Natural killer cell (primary cell): Measurements from ENCODE around the gene CLDN4. TPM values are rescaled to one million over a fixed set of nuclear protein-coding genes. Genes with fewer than 3 reads are reported as not detected.
"Not testable (repeated sequence)": the region's sequence is repeated elsewhere in the genome, so short reads cannot be mapped to it uniquely, and the experiment has no call there.

Experiments
- ATAC-seq, 3 donors: fragments of 150-1000 bp in 2 of 3; fragments of 200-7000 bp in 1 of 3; cut with Tn5 transposase; 1 replicate in 1 of 3; 2 replicates in 2 of 3; pipeline ENCODE4 v1.10.0; 2021; ENCODE audit warnings: mild to moderate bottlenecking in 2 of 3, moderate library complexity in 2 of 3
- DNase-seq, 2 donors: peaks; one replicate each; pipeline versions ENCODE4 v3.0.0 to v3.0.0-alpha.2; 2013 to 2021; ENCODE audit warnings: mixed read lengths in 1 of 2
- H3K27ac ChIP-seq: one replicate; pipeline ENCODE4 v1.5.1; 2013; ENCODE audit warnings: mild to moderate bottlenecking, low read length
- H3K27me3 ChIP-seq: one replicate; pipeline ENCODE4 v1.6.1; 2013; ENCODE audit warnings: low read length; ENCODE audit not compliant: control insufficient read depth, insufficient read depth
- H3K36me3 ChIP-seq: one replicate; pipeline ENCODE4 v1.6.1; 2013; ENCODE audit warnings: low read length; ENCODE audit not compliant: control insufficient read depth, insufficient read depth
- H3K4me1 ChIP-seq: one replicate; pipeline ENCODE4 v1.6.1; 2013; ENCODE audit warnings: low read length; ENCODE audit not compliant: control insufficient read depth, insufficient read depth
- H3K4me3 ChIP-seq: one replicate; pipeline ENCODE4 v1.5.1; 2013; ENCODE audit warnings: low read length
- H3K9me3 ChIP-seq: one replicate; pipeline ENCODE4 v1.6.1; 2013; ENCODE audit warnings: low read length; ENCODE audit not compliant: control insufficient read depth, insufficient read depth
- H3K27ac Mint-ChIP-seq, 2 donors: one replicate each; pipeline ENCODE4 v1.8.0; 2022; ENCODE audit warnings: mild to moderate bottlenecking in 2 of 2, mixed read lengths in 2 of 2, moderate library complexity in 1 of 2
- H3K27me3 Mint-ChIP-seq, 2 donors: one replicate each; pipeline ENCODE4 v1.8.0; 2022; ENCODE audit warnings: low read depth in 2 of 2, mixed read lengths in 2 of 2
- H3K36me3 Mint-ChIP-seq: one replicate; pipeline ENCODE4 v1.8.0; 2022; ENCODE audit warnings: mixed read lengths
- H3K4me1 Mint-ChIP-seq, 2 donors: one replicate each; pipeline ENCODE4 v1.8.0; 2022; ENCODE audit warnings: mixed read lengths in 2 of 2
- H3K4me3 Mint-ChIP-seq: one replicate; pipeline ENCODE4 v1.8.0; 2022; ENCODE audit warnings: mild to moderate bottlenecking, moderate library complexity, mixed read lengths
- H3K9me3 Mint-ChIP-seq, 2 donors: one replicate each; pipeline ENCODE4 v1.8.0; 2022; ENCODE audit warnings: mixed read lengths in 2 of 2
- CTCF ChIP-seq: fragments of 200-600 bp; IDR thresholded peaks from one replicate; pipeline ENCODE4 v1.8.0; 2022; ENCODE audit warnings: antibody characterized with exemption
- WGBS: methylation state at CpG from one replicate; pipeline ENCODE4 v1.1.7; 2013; ENCODE audit warnings: missing lambda C conversion rate; ENCODE audit not compliant: insufficient coverage; 5-methylcytosine and 5-hydroxymethylcytosine counted together
- intact Hi-C: fragments of 100-400 bp; cut with micrococcal nuclease; formaldehyde crosslinking; loops from one replicate; pipeline ENCODE4 v1.14.2; 2022
- total RNA-seq, 4 donors: library from RNA; stranded (reverse); fragments of 120-200 nt in 1 of 4; gene quantifications; one replicate each; pipeline versions ENCODE4 v1.2.3 to v1.2.4, GENCODE V29; 2013 to 2022

Gene CLDN4
- total RNA-seq, 3 donors from 2014 or later (not counting 1 experiment from before 2014, with no cell fraction given) = 0.09 to 0.30 (median 0.20) TPM

DNA sequence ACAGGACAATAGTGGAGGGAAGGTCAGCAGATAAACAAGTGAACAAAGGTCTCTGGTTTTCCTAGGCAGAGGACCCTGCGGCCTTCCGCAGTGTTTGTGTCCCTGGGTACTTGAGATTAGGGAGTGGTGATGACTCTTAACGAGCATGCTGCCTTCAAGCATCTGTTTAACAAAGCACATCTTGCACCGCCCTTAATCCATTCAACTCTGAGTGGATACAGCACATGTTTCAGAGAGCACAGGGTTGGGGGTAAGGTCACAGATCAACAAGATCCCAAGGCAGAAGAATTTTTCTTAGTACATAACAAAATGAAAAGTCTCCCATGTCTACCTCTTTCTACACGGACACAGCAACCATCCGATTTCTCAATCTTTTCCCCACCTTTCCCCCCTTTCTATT is 34.1 kb upstream of the CLDN4 start:
- H3K4me3 ChIP-seq, ATAC-seq, intact Hi-C loops, DNase-seq, H3K27me3 ChIP-seq, H3K4me1 ChIP-seq, H3K9me3 ChIP-seq, H3K4me1 Mint-ChIP-seq, H3K9me3 Mint-ChIP-seq, H3K27me3 Mint-ChIP-seq, H3K4me3 Mint-ChIP-seq, H3K36me3 Mint-ChIP-seq, H3K27ac ChIP-seq, H3K36me3 ChIP-seq, H3K27ac Mint-ChIP-seq: not testable (repeated sequence)
- WGBS = 100% methylated on average over 1 of the region's 6 CpGs

DNA sequence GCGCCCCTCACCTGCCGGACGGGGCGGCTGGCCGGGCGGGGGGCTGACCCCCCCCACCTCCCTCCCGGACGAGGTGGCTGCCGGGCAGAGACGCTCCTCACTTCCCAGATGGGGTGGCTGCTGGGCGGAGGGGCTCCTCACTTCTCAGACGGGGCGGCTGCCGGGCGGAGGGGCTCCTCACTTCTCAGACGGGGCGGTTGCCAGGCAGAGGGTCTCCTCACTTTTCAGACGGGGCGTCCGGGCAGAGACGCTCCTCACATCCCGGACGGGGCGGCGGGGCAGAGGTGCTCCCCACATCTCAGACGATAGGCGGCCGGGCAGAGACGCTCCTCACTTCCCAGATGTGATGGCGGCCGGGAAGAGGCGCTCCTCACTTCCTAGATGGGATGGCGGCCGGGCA is 33.6 kb upstream of the CLDN4 start:
- WGBS = 100% methylated on average over 5 of the region's 34 CpGs
- not testable (repeated sequence) for H3K4me1 Mint-ChIP-seq

DNA sequence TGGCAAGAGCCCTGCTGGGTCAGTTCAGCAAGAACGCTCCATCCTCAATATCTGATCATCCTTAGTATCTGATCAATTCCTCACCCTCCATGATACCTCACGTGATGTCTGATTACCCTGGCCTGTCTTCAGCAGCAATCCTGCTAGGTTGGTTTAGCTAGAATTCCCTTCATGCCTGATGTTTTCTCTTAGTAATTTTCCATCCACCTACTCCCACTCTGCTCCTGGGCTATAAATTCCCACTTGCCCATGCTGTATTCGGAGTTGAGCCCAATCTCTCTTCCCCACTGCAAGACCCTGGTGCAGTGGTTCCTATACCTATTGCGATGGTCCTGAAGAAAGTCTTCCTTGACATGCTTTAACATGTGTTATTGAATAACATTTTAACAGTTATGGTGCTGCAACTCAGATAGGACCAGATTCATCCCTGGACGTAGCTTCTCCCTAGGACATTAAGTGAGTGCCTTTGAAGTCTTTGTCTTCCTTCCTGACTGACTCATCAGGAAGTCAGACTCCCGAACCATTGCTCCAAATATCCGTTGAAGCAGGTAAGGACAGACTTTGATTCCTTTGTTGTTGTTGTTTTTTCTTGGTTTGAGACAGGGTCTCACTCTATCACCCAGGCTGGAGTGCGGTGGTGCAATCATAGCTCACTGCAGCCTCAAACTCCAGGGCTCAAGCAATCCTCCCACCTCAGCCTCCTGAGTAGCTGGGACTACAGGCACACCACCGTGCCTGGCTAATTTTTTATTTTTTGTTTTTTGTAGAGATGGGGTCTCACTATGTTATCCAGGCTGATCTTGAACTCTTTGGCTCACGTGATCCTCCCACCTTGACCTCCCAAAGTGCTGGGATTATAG is 31.3 kb upstream of the CLDN4 start:
- peaks cover 8% of the 10 kb centered on the region in 2 donors for H3K27me3 Mint-ChIP-seq
- Histone ChIP-seq H3K9me3 (no peaks in the 10 kb centered on the region), H3K4me1 (no peaks in the 10 kb centered on the region), H3K27me3 (no peaks in the 10 kb centered on the region), H3K4me3 (no peak overlapping the region), H3K36me3 (no peaks in the 10 kb centered on the region), H3K27ac (no peak overlapping the region)
- no peak for ATAC-seq
- no peak for TF ChIP-seq CTCF
- H3K27ac Mint-ChIP-seq = no peak overlapping the region
- 88% methylated on average over 7 of the region's 10 CpGs for WGBS
- no peak overlapping the region for H3K4me3 Mint-ChIP-seq
- H3K4me1 Mint-ChIP-seq = no peaks in the 10 kb centered on the region
- no peaks in the 10 kb centered on the region for H3K9me3 Mint-ChIP-seq
- intact Hi-C loops = no loop called here
- no peaks in the 10 kb centered on the region for H3K36me3 Mint-ChIP-seq
- DNase-seq = no peak

More for the DNA sequence above, 33.6 kb upstream of the CLDN4 start:
- ATAC-seq, intact Hi-C loops, H3K27ac Mint-ChIP-seq, H3K4me1 ChIP-seq, H3K9me3 ChIP-seq, H3K27me3 Mint-ChIP-seq, H3K4me3 ChIP-seq, H3K4me3 Mint-ChIP-seq, DNase-seq, H3K36me3 ChIP-seq, H3K27me3 ChIP-seq, H3K9me3 Mint-ChIP-seq, H3K36me3 Mint-ChIP-seq, H3K27ac ChIP-seq: not testable (repeated sequence)

GRCh38 chr7:73801577-73801976 is 29.2 kb upstream of the CLDN4 start:
- Histone ChIP-seq H3K27me3 (no peaks in the 10 kb centered on the region), H3K4me3 (no peak overlapping the region), H3K36me3 (no peaks in the 10 kb centered on the region), H3K27ac (no peak overlapping the region), H3K9me3 (no peaks in the 10 kb centered on the region), H3K4me1 (no peaks in the 10 kb centered on the region)
- Mint-ChIP-seq H3K4me1 (no peaks in the 10 kb centered on the region), H3K9me3 (no peaks in the 10 kb centered on the region), H3K36me3 (no peaks in the 10 kb centered on the region), H3K27ac (no peak overlapping the region), H3K4me3 (no peak overlapping the region), H3K27me3 (peaks cover 8 to 11% of the 10 kb centered on the region in 2 donors)
- DNase-seq = no peak
- no peak for ATAC-seq
- intact Hi-C loops = no loop called here
- no CpG with 5 or more reads among the region's 1 CpG for WGBS
- TF ChIP-seq CTCF = no peak
